ENCODE results near the gene FNBP1. TPM values are rescaled to one million over a fixed set of nuclear protein-coding genes. Genes with fewer than 3 reads are reported as not detected.
A peak's percentile ranks its signal among the peaks of the same experiment; 100 is the strongest.

Gene FNBP1
- total RNA-seq, 1 experiment from 2014 or later: 30.8 TPM

DNA sequence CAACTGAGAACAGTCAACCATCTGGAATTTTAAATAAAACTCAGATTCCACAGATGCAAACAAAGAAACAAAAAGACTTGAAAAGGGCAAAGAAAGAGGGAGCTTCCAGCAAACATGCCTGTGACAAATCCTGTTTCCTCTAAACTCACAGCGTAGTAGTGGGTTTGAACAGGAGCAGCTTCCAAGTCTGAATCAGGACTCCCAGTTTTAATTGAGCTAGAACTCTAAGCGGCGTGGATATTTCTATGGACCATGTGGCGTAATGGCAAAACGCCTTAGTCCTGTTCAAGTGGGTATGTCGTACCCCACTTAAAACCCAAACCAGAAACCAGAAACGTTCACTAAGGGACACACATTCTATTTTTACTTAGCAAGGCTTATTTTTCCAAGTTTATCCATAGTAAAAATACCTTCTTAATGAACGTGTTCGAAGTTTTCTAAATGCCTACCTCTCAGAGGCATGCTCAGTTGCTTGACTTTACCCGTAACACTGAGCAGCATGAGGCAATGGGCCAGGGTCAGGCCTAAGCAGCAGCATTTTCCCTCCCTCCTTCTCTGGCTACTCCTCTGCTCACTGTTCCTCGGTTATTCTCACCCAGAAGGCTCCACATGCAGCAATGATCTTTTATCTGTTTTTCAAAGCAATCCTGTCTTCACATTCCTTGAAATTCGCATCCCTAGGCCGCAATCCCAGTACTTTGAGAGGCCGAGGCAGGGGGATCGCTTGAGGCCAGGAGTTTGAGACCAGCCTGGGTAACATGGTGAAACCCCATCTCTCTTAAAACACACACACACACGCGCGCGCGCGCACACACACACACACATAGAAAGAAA lies 77.9 kb downstream of the FNBP1 start:
- no peak overlapping the region for H3K9ac ChIP-seq (ENCODE audit: low read length)
- CTCF ChIA-PET: interaction anchor here (1.0 kb wide), 1 partner anchor 69 kb away, joined by 3 read pairs; no protein-coding TSS in a partner anchor
- peaks cover 4% of the 10 kb centered on the region for H3F3A ChIP-seq (ENCODE audit: low read length, unreplicated experiment)
- H3K27ac ChIP-seq (ENCODE audit: low read length): peak overlapping the region; percentile 7; the same call in 1 of the 2 replicates
- peak; percentile 49 for ATAC-seq
- intact Hi-C loops (cut with micrococcal nuclease): no loop called here
- BruUV-seq (replicated peaks): no TSS peak
- no peak overlapping the region for H3K4me3 ChIP-seq (ENCODE audit: low read length)
- H4K20me1 ChIP-seq (ENCODE audit: low read length): no peaks in the 10 kb centered on the region
- no peaks in the 10 kb centered on the region for H3K27me3 ChIP-seq (ENCODE audit: low read length)
- peak overlapping the region; percentile 27; the same call in 1 of the 2 replicates for H3K4me2 ChIP-seq (ENCODE audit: low read length)
- POLR2A ChIA-PET (ENCODE audit: unreplicated experiment): interaction anchor here (0.6 to 0.7 kb wide), 2 partner anchors 28 kb away, joined by 3 read pairs; no protein-coding TSS in a partner anchor
- H3K79me2 ChIP-seq (ENCODE audit: low read length): peaks cover 11% of the 10 kb centered on the region
- H3K4me1 ChIP-seq (ENCODE audit: insufficient read depth, low read length): peaks cover 41% of the 10 kb centered on the region
- no peak for TF ChIP-seq EZH2 (IDR thresholded peaks at IDR 0.05; ENCODE audit: low read length, unreplicated experiment)
- TF ChIP-seq EZH2phosphoT487 (IDR thresholded peaks at IDR 0.05; ENCODE audit: borderline replicate concordance, low read length): no peak
- TF ChIP-seq, protein P1, sequence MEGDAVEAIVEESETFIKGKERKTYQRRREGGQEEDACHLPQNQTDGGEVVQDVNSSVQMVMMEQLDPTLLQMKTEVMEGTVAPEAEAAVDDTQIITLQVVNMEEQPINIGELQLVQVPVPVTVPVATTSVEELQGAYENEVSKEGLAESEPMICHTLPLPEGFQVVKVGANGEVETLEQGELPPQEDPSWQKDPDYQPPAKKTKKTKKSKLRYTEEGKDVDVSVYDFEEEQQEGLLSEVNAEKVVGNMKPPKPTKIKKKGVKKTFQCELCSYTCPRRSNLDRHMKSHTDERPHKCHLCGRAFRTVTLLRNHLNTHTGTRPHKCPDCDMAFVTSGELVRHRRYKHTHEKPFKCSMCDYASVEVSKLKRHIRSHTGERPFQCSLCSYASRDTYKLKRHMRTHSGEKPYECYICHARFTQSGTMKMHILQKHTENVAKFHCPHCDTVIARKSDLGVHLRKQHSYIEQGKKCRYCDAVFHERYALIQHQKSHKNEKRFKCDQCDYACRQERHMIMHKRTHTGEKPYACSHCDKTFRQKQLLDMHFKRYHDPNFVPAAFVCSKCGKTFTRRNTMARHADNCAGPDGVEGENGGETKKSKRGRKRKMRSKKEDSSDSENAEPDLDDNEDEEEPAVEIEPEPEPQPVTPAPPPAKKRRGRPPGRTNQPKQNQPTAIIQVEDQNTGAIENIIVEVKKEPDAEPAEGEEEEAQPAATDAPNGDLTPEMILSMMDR (conservative IDR thresholded peaks at IDR 0.05; ENCODE audit: low read depth, low read length): no peak
- H2AFZ ChIP-seq (ENCODE audit: low read length): no peak overlapping the region
- DNase-seq: peak; percentile 54
- H3K36me3 ChIP-seq (ENCODE audit: low read depth, low read length): no peaks in the 10 kb centered on the region
- no peaks in the 10 kb centered on the region for H3K9me3 ChIP-seq (ENCODE audit: low read length)
- no peaks in the 10 kb centered on the region for H3K9me2 ChIP-seq (replicated peaks; ENCODE audit: low read length)

DNA sequence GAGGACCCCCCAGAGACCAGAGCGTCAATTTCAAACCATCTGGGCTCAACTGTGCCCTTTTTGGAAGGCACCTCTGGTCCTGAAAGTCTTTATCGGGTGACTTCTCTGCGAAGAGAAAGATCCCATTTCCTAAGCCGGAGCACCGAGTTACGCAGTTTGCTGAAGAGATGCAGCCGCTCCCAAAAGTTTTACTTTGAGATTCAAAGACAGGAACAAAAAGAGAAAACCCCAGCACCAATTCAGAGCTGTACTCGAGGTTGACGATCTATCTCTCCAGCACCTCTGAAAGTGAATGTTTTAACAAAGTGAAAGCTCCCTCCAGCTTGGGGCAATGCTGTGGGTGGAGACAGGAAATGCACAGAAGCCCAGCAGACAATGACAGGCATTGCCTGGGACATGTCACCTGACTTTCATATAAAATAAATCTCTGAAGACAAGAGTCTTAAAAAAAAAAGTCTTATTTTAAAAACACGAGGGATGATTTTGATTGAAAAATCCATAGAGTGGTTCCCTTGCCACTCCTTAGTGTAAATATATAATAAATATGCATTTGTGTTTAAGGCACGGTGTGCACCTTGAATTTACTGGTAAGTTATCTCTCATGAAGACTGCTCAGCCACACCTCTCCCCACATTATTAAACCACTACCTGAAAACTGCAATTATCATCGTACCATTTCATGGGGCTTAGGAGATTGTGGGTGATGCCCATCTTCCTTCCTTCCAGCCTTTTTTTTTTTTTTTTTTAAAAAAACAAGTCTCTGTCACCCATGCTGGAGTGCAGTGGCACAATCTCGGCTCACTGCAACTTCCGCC lies 79.9 kb downstream of the FNBP1 start:
- Histone ChIP-seq H3K27me3 (ENCODE audit: low read length) (no peaks in the 10 kb centered on the region), H3K9ac (ENCODE audit: low read length) (peak overlapping the region; percentile 70), H3K27ac (ENCODE audit: low read length) (peak overlapping the region; percentile 14), H4K20me1 (ENCODE audit: low read length) (no peaks in the 10 kb centered on the region), H3K4me3 (ENCODE audit: low read length) (peak overlapping the region; percentile 75), H2AFZ (ENCODE audit: low read length) (peak overlapping the region; percentile 83), H3K9me2 (replicated peaks; ENCODE audit: low read length) (no peaks in the 10 kb centered on the region), H3F3A (ENCODE audit: low read length, unreplicated experiment) (no peaks in the 10 kb centered on the region), H3K4me2 (ENCODE audit: low read length) (peak overlapping the region; percentile 90), H3K9me3 (ENCODE audit: low read length) (no peaks in the 10 kb centered on the region), H3K79me2 (ENCODE audit: low read length) (peaks cover 11% of the 10 kb centered on the region), H3K36me3 (ENCODE audit: low read depth, low read length) (no peaks in the 10 kb centered on the region), H3K4me1 (ENCODE audit: insufficient read depth, low read length) (peaks cover 29% of the 10 kb centered on the region)
- intact Hi-C loops (cut with micrococcal nuclease): no loop called here
- TF ChIP-seq EZH2phosphoT487 (IDR thresholded peaks at IDR 0.05; ENCODE audit: borderline replicate concordance, low read length): no peak
- TF ChIP-seq EZH2 (IDR thresholded peaks at IDR 0.05; ENCODE audit: low read length, unreplicated experiment): no peak
- TF ChIP-seq, protein P1 (conservative IDR thresholded peaks at IDR 0.05; ENCODE audit: low read depth, low read length): no peak
- no TSS peak for BruUV-seq (replicated peaks)
- ATAC-seq (peak; percentile 79), DNase-seq (peak; percentile 45)
- ChIA-PET CTCF (no interaction called here), POLR2A (ENCODE audit: unreplicated experiment) (no interaction called here)
